ENCODE measurements around the gene ADRM1. TPM values are rescaled to one million over a fixed set of nuclear protein-coding genes. Genes with fewer than 3 reads are reported as not detected.

ADRM1 gene
- total and polyA plus RNA-seq, 10 of the 15 experiments (the other 5 are each of a cell fraction or from before 2014, with no cell fraction given), result 3.4 to 213 (median 95.9) TPM

DNA sequence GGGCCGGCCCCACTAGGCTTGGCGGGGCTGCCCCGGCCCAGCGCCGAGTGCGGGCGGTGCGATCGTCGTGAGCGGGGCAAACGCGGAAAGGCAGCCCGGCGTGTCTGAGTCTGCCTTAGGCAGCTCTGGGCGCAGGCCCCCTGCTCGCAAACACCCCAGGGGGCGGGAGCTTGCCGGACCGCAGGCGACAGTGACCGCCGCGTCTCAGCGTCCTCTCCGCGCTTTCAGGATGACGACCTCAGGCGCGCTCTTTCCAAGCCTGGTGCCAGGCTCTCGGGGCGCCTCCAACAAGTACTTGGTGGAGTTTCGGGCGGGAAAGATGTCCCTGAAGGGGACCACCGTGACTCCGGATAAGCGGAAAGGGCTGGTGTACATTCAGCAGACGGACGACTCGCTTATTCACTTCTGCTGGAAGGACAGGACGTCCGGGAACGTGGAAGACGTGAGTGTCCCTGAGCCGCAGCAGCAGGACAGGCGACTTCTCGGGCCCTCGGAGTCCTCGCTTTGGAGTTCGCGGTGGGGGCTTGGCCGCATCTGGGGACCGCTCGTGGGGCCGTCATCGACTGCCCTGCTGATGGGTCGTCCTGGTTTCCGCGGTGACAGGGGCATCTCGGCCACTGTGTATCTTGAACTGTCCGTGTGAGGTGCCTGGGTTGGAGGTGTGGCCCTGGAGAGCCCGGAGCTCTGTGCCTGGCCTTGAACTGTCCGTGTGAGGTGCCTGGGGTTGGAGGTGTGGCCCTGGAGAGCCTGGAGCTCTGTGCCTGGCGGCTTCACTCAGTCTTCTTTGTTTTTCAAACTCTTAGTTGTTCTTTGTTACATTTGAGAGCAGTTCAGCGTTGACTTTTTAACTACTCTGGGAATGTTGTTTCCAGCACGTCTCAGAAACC lies 786 bp downstream of the ADRM1 start (continued):
- no peak for TF ChIP-seq RCOR1 (conservative IDR thresholded peaks at IDR 0.05; ENCODE audit: low read depth, low read length)
- TF ChIP-seq EGR1 (IDR thresholded peaks at IDR 0.05; ENCODE audit: borderline replicate concordance in 1 of 2, low read depth in 2 of 2, low read length in 2 of 2), result no peak
- TF ChIP-seq, protein P1, sequence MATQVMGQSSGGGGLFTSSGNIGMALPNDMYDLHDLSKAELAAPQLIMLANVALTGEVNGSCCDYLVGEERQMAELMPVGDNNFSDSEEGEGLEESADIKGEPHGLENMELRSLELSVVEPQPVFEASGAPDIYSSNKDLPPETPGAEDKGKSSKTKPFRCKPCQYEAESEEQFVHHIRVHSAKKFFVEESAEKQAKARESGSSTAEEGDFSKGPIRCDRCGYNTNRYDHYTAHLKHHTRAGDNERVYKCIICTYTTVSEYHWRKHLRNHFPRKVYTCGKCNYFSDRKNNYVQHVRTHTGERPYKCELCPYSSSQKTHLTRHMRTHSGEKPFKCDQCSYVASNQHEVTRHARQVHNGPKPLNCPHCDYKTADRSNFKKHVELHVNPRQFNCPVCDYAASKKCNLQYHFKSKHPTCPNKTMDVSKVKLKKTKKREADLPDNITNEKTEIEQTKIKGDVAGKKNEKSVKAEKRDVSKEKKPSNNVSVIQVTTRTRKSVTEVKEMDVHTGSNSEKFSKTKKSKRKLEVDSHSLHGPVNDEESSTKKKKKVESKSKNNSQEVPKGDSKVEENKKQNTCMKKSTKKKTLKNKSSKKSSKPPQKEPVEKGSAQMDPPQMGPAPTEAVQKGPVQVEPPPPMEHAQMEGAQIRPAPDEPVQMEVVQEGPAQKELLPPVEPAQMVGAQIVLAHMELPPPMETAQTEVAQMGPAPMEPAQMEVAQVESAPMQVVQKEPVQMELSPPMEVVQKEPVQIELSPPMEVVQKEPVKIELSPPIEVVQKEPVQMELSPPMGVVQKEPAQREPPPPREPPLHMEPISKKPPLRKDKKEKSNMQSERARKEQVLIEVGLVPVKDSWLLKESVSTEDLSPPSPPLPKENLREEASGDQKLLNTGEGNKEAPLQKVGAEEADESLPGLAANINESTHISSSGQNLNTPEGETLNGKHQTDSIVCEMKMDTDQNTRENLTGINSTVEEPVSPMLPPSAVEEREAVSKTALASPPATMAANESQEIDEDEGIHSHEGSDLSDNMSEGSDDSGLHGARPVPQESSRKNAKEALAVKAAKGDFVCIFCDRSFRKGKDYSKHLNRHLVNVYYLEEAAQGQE (IDR thresholded peaks at IDR 0.05; ENCODE audit: low read depth, low read length), result no peak
- TF ChIP-seq, protein P2, sequence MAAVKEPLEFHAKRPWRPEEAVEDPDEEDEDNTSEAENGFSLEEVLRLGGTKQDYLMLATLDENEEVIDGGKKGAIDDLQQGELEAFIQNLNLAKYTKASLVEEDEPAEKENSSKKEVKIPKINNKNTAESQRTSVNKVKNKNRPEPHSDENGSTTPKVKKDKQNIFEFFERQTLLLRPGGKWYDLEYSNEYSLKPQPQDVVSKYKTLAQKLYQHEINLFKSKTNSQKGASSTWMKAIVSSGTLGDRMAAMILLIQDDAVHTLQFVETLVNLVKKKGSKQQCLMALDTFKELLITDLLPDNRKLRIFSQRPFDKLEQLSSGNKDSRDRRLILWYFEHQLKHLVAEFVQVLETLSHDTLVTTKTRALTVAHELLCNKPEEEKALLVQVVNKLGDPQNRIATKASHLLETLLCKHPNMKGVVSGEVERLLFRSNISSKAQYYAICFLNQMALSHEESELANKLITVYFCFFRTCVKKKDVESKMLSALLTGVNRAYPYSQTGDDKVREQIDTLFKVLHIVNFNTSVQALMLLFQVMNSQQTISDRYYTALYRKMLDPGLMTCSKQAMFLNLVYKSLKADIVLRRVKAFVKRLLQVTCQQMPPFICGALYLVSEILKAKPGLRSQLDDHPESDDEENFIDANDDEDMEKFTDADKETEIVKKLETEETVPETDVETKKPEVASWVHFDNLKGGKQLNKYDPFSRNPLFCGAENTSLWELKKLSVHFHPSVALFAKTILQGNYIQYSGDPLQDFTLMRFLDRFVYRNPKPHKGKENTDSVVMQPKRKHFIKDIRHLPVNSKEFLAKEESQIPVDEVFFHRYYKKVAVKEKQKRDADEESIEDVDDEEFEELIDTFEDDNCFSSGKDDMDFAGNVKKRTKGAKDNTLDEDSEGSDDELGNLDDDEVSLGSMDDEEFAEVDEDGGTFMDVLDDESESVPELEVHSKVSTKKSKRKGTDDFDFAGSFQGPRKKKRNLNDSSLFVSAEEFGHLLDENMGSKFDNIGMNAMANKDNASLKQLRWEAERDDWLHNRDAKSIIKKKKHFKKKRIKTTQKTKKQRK (IDR thresholded peaks at IDR 0.05; ENCODE audit: low read depth, low read length), result no peak
- TF ChIP-seq RAD21 (IDR thresholded peaks at IDR 0.05; ENCODE audit: insufficient read depth, low read depth, low read length), result no peak
- TF ChIP-seq CREB1 (IDR thresholded peaks at IDR 0.05; ENCODE audit: low read depth), result 0 out of 2 replicates have a peak, but pooled peaks have one; percentile 17
- TF ChIP-seq TCF7 (IDR thresholded peaks at IDR 0.05; ENCODE audit: borderline replicate concordance), result no peak
- TF ChIP-seq ZNF207 (IDR thresholded peaks at IDR 0.05; ENCODE audit: borderline replicate concordance), result peak; percentile 37; the same call in 1 of the 2 replicates
- no peak for TF ChIP-seq HDGF (IDR thresholded peaks at IDR 0.05)
- TF ChIP-seq, protein P3, sequence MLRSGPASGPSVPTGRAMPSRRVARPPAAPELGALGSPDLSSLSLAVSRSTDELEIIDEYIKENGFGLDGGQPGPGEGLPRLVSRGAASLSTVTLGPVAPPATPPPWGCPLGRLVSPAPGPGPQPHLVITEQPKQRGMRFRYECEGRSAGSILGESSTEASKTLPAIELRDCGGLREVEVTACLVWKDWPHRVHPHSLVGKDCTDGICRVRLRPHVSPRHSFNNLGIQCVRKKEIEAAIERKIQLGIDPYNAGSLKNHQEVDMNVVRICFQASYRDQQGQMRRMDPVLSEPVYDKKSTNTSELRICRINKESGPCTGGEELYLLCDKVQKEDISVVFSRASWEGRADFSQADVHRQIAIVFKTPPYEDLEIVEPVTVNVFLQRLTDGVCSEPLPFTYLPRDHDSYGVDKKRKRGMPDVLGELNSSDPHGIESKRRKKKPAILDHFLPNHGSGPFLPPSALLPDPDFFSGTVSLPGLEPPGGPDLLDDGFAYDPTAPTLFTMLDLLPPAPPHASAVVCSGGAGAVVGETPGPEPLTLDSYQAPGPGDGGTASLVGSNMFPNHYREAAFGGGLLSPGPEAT (IDR thresholded peaks at IDR 0.05; ENCODE audit: low read depth), result no peak
- TF ChIP-seq, protein P4, sequence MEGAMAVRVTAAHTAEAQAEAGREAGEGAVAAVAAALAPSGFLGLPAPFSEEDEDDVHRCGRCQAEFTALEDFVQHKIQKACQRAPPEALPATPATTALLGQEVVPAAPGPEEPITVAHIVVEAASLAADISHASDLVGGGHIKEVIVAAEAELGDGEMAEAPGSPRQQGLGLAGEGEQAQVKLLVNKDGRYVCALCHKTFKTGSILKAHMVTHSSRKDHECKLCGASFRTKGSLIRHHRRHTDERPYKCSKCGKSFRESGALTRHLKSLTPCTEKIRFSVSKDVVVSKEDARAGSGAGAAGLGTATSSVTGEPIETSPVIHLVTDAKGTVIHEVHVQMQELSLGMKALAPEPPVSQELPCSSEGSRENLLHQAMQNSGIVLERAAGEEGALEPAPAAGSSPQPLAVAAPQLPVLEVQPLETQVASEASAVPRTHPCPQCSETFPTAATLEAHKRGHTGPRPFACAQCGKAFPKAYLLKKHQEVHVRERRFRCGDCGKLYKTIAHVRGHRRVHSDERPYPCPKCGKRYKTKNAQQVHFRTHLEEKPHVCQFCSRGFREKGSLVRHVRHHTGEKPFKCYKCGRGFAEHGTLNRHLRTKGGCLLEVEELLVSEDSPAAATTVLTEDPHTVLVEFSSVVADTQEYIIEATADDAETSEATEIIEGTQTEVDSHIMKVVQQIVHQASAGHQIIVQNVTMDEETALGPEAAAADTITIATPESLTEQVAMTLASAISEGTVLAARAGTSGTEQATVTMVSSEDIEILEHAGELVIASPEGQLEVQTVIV (IDR thresholded peaks at IDR 0.05; ENCODE audit: borderline replicate concordance, partially characterized antibody), result no peak
- TF ChIP-seq BACH1 (IDR thresholded peaks at IDR 0.05; ENCODE audit: borderline replicate concordance), result no peak; the same call in 1 of the 2 replicates
- TF ChIP-seq POLR2A (IDR thresholded peaks at IDR 0.05; ENCODE audit: low read depth, low read length), result peak; percentile 4
- TF ChIP-seq, protein P5, sequence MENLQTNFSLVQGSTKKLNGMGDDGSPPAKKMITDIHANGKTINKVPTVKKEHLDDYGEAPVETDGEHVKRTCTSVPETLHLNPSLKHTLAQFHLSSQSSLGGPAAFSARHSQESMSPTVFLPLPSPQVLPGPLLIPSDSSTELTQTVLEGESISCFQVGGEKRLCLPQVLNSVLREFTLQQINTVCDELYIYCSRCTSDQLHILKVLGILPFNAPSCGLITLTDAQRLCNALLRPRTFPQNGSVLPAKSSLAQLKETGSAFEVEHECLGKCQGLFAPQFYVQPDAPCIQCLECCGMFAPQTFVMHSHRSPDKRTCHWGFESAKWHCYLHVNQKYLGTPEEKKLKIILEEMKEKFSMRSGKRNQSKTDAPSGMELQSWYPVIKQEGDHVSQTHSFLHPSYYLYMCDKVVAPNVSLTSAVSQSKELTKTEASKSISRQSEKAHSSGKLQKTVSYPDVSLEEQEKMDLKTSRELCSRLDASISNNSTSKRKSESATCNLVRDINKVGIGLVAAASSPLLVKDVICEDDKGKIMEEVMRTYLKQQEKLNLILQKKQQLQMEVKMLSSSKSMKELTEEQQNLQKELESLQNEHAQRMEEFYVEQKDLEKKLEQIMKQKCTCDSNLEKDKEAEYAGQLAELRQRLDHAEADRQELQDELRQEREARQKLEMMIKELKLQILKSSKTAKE (IDR thresholded peaks at IDR 0.05; ENCODE audit: low read depth, poor library complexity, severe bottlenecking), result no peak
